Mesenchymal stem cell (in vitro differentiated cells and primary cell): ENCODE data around the gene SMDT1.
"Not testable (repeated sequence)": the region's sequence is repeated elsewhere in the genome, so short reads cannot be mapped to it uniquely, and the experiment has no call there.

ENCODE experiments used
- DNase-seq: peaks from one replicate; pipeline ENCODE4 v3.0.0-alpha.2; 2013
- H2AFZ ChIP-seq: one replicate; pipeline ENCODE4 v1.6.1; 2013; ENCODE audit warnings: low read depth, mild to moderate bottlenecking, control low read depth, inconsistent platforms, low read length, moderate library complexity
- H2AK5ac ChIP-seq: 2 replicates; pipeline ENCODE4 v1.6.1; 2013; ENCODE audit warnings: low read length, moderate library complexity, mild to moderate bottlenecking, inconsistent platforms; ENCODE audit not compliant: severe bottlenecking
- H2BK120ac ChIP-seq: one replicate; pipeline ENCODE4 v1.6.1; 2013; ENCODE audit warnings: low read depth, mild to moderate bottlenecking, inconsistent platforms, low read length, moderate library complexity
- H2BK12ac ChIP-seq, 2 experiments: one replicate each; pipeline ENCODE4 v1.6.1; 2013; ENCODE audit warnings: inconsistent platforms in 2 of 2, low read length in 2 of 2, mild to moderate bottlenecking in 2 of 2, moderate library complexity in 2 of 2, control low read depth in 1 of 2
- H2BK15ac ChIP-seq: one replicate; pipeline ENCODE4 v1.6.1; 2013; ENCODE audit warnings: mild to moderate bottlenecking, low read depth, inconsistent platforms; ENCODE audit not compliant: poor library complexity, severe bottlenecking
- H2BK5ac ChIP-seq: 2 replicates; pipeline ENCODE4 v1.6.1; 2013; ENCODE audit warnings: low read depth, mild to moderate bottlenecking, low read length, control low read depth, inconsistent platforms; ENCODE audit not compliant: poor library complexity, severe bottlenecking
- H3K14ac ChIP-seq, 2 experiments: one replicate each; pipeline ENCODE4 v1.6.1; 2013; ENCODE audit warnings: inconsistent platforms in 2 of 2, low read length in 2 of 2, control low read depth in 1 of 2, mild to moderate bottlenecking in 1 of 2, moderate library complexity in 1 of 2
- H3K18ac ChIP-seq, 2 experiments: one replicate each; pipeline ENCODE4 v1.6.1; 2013; ENCODE audit warnings: inconsistent platforms in 2 of 2, low read length in 2 of 2, control low read depth in 1 of 2, low read depth in 1 of 2, mild to moderate bottlenecking in 1 of 2
- H3K23ac ChIP-seq, 2 experiments: one replicate each; pipeline ENCODE4 v1.6.1; 2013; ENCODE audit warnings: inconsistent platforms in 2 of 2, low read length in 2 of 2, mild to moderate bottlenecking in 2 of 2, moderate library complexity in 2 of 2, control low read depth in 1 of 2
- H3K27ac ChIP-seq: 2 replicates; pipeline ENCODE4 v1.5.1; 2013; ENCODE audit warnings: mild to moderate bottlenecking, moderate library complexity, low read length, control low read depth, inconsistent platforms; ENCODE audit not compliant: poor library complexity, severe bottlenecking
- H3K27me3 ChIP-seq, 2 experiments: 2 replicates each; pipeline versions ENCODE4 v1.6.1 to v1.7.0; 2013; ENCODE audit warnings: low read length in 2 of 2, mild to moderate bottlenecking in 2 of 2, moderate library complexity in 2 of 2, control low read depth in 1 of 2, inconsistent platforms in 1 of 2; ENCODE audit not compliant: control insufficient read depth in 1 of 2, insufficient read depth in 1 of 2
- H3K36me3 ChIP-seq, 2 experiments: 2 replicates each; pipeline versions ENCODE4 v1.6.1 to v1.7.0; 2013; ENCODE audit warnings: low read length in 2 of 2, control low read depth in 1 of 2, inconsistent platforms in 1 of 2, low read depth in 1 of 2, mild to moderate bottlenecking in 1 of 2; ENCODE audit not compliant: insufficient read depth in 2 of 2, control insufficient read depth in 1 of 2
- H3K4ac ChIP-seq, 2 experiments: one replicate each; pipeline ENCODE4 v1.6.1; 2013; ENCODE audit warnings: inconsistent platforms in 2 of 2, low read length in 2 of 2, mild to moderate bottlenecking in 2 of 2, moderate library complexity in 2 of 2, control low read depth in 1 of 2, low read depth in 1 of 2
- H3K4me1 ChIP-seq: 2 replicates; pipeline ENCODE4 v1.6.1; 2013; ENCODE audit warnings: low read depth, low read length, control low read depth; ENCODE audit not compliant: control insufficient read depth, insufficient read depth
- H3K4me2 ChIP-seq: 2 replicates; pipeline ENCODE4 v1.6.1; 2013; ENCODE audit warnings: low read length, mild to moderate bottlenecking, inconsistent platforms; ENCODE audit not compliant: poor library complexity, severe bottlenecking
- H3K4me3 ChIP-seq, 2 experiments: 2 replicates each; pipeline versions ENCODE4 v1.5.1 to v1.7.0; 2013; ENCODE audit warnings: low read length in 2 of 2, mild to moderate bottlenecking in 2 of 2, control low read depth in 1 of 2, low read depth in 1 of 2; ENCODE audit not compliant: insufficient read depth in 1 of 2
- H3K79me1 ChIP-seq: replicated peaks from 2 replicates; pipeline ENCODE4 v1.6.1; 2013; ENCODE audit warnings: mild to moderate bottlenecking, control low read depth, low read length, inconsistent platforms; ENCODE audit not compliant: poor library complexity, severe bottlenecking
- H3K9ac ChIP-seq: 2 replicates; pipeline ENCODE4 v1.7.0; 2013; ENCODE audit warnings: mild to moderate bottlenecking, low read length, moderate library complexity
- H3K9me3 ChIP-seq: 2 replicates; pipeline ENCODE4 v1.7.0; 2013; ENCODE audit warnings: mild to moderate bottlenecking, low read length; ENCODE audit not compliant: control insufficient read depth
- H4K8ac ChIP-seq: one replicate; pipeline ENCODE4 v1.6.1; 2013; ENCODE audit warnings: inconsistent platforms, mild to moderate bottlenecking, low read length, moderate library complexity
- H4K91ac ChIP-seq: one replicate; pipeline ENCODE4 v1.6.1; 2013; ENCODE audit warnings: mild to moderate bottlenecking, low read length, inconsistent platforms
- WGBS: methylation state at CpG from one replicate; pipeline ENCODE4 v1.1.7; 2013; ENCODE audit warnings: mixed read lengths; 5-methylcytosine and 5-hydroxymethylcytosine counted together

Gene SMDT1

DNA sequence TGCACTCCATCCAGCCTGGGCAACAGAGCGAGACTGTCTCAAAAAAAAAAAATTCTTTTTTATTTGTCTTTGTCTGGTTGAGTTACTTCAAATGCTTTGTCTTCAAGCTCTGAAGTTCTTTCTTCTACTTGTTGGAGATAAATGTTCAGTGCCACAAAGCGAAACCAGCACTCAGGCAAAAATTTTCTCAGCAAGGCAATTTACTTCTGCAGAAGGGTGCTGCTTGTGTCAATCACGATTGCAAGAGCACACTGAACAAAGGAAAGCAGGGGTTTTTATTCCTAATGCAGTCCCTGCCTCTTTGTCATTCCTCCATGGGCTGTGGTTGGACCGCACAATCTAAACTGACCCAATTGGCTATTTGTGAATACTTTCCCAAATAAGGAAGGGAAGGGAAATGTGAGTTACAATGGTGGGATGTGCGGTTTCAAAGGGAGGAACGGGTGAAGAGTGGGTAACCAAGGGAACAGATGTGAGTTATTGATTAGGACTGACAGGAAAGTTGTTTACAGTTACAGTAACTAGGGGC lies 24.9 kb downstream of the SMDT1 start:
- H3K4me1 ChIP-seq, H3K14ac ChIP-seq, H2AFZ ChIP-seq, H2AK5ac ChIP-seq, H3K79me1 ChIP-seq, H2BK5ac ChIP-seq, H3K4me2 ChIP-seq, H3K9ac ChIP-seq, H3K36me3 ChIP-seq, H3K27ac ChIP-seq, H3K27me3 ChIP-seq, H2BK12ac ChIP-seq, H3K23ac ChIP-seq, DNase-seq, H2BK120ac ChIP-seq, H2BK15ac ChIP-seq, H3K4me3 ChIP-seq, H4K91ac ChIP-seq, H3K4ac ChIP-seq, H4K8ac ChIP-seq, H3K18ac ChIP-seq: not testable (repeated sequence)
- peaks cover 52% of the 10 kb centered on the region for H3K9me3 ChIP-seq
- 88% methylated on average over 6 of the region's 6 CpGs for WGBS

DNA sequence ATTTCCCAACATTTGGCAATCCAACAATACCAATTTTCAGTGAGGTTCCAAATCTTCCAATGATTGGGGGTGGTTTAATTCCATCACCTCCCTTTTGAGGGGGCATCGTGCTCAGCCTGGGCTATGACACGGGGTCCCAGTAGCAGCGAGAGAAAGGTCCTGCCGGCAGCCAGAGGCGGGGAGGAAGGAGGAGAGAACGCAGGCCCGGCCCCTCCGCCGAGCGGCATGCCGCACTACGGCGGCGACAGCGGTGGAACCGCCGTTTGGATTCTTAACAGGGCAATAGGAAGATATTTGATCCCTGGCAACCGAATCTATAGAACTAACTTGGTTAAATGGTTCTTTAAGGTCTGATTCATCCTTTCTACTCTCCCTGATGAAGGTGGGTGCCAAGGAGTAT lies 29.3 kb downstream of the SMDT1 start:
- H4K91ac ChIP-seq: no peak overlapping the region
- H2BK5ac ChIP-seq: no peak overlapping the region
- no peak overlapping the region for H3K4me3 ChIP-seq
- no peak overlapping the region for H2BK12ac ChIP-seq
- H3K4me2 ChIP-seq: no peak overlapping the region
- no peaks in the 10 kb centered on the region for H3K27me3 ChIP-seq
- no peak overlapping the region for H2BK15ac ChIP-seq
- no peak overlapping the region for H3K14ac ChIP-seq
- no peak overlapping the region for H3K4ac ChIP-seq
- H2BK120ac ChIP-seq: no peak overlapping the region
- no peak for DNase-seq
- H3K18ac ChIP-seq: no peak overlapping the region
- H3K9me3 ChIP-seq: peaks cover 30% of the 10 kb centered on the region
- 83% methylated on average over 13 of the region's 18 CpGs for WGBS
- H3K36me3 ChIP-seq: no peaks in the 10 kb centered on the region
- no peak overlapping the region for H2AFZ ChIP-seq
- no peak overlapping the region for H3K27ac ChIP-seq
- no peak overlapping the region for H3K9ac ChIP-seq
- H3K23ac ChIP-seq: no peak overlapping the region
- H3K4me1 ChIP-seq: no peaks in the 10 kb centered on the region
- peaks cover 1% of the 10 kb centered on the region for H3K79me1 ChIP-seq
- no peak overlapping the region for H2AK5ac ChIP-seq
- no peak overlapping the region for H4K8ac ChIP-seq

- DNase-seq: no peak
- Histone ChIP-seq H4K8ac (no peak overlapping the region), H2BK12ac (no peak overlapping the region), H2BK5ac (no peak overlapping the region), H3K27ac (no peak overlapping the region), H3K4me2 (no peak overlapping the region), H3K27me3 (no peaks in the 10 kb centered on the region), H2AK5ac (no peak overlapping the region), H4K91ac (no peak overlapping the region), H3K23ac (no peak overlapping the region), H3K18ac (no peak overlapping the region), H2BK120ac (no peak overlapping the region), H3K79me1 (peaks cover 3% of the 10 kb centered on the region), H3K4me3 (no peak overlapping the region), H3K4me1 (no peaks in the 10 kb centered on the region), H2BK15ac (no peak overlapping the region), H3K14ac (no peak overlapping the region), H3K9ac (no peak overlapping the region), H3K9me3 (peaks cover 17% of the 10 kb centered on the region), H2AFZ (no peak overlapping the region), H3K4ac (no peak overlapping the region), H3K36me3 (no peaks in the 10 kb centered on the region)
- no CpG with 5 or more reads among the region's 4 CpGs for WGBS
These were observed 32.3 kb downstream of the SMDT1 start for GRCh38 chr22:42111798-42112197.

DNA sequence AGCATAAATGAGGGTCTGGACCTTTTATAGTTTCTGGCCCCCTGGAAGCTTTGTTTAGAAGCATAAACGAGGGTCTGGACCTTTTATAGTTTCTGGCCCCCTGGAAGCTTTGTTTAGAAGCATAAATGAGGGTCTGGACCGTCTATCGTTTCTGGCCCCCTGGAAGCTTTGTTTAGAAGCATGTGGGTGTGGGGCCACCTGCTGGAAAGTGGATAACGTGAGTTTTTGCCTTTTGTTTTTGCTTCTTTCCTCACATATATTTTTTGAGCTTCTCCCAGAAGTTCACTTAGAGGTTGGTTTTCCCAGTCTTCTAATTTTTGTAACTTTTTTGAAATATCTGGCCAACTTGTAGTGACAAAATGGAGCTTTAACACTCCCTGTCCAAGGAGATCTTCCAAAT lies 33.3 kb downstream of the SMDT1 start:
- H3K23ac ChIP-seq, H3K4me2 ChIP-seq, H3K14ac ChIP-seq, H3K18ac ChIP-seq, H3K79me1 ChIP-seq, H3K27me3 ChIP-seq, H3K4ac ChIP-seq, H2AFZ ChIP-seq, H3K36me3 ChIP-seq, H2BK120ac ChIP-seq, H3K9ac ChIP-seq, H2BK12ac ChIP-seq, H2AK5ac ChIP-seq, H4K91ac ChIP-seq, H3K4me3 ChIP-seq, H3K4me1 ChIP-seq, H4K8ac ChIP-seq, H2BK5ac ChIP-seq, H3K27ac ChIP-seq, H2BK15ac ChIP-seq: not testable (repeated sequence)
- H3K9me3 ChIP-seq: peaks cover 14% of the 10 kb centered on the region
- DNase-seq: peak; percentile 23
- WGBS: no CpG with 5 or more reads among the region's 4 CpGs
